HCEC 1CT (cell line): ENCODE results near the gene PIGL.

Source experiments
- DNase-seq: peaks from one replicate; pipeline ENCODE4 v3.0.0-alpha.2; 2017

The PIGL gene

GRCh38 chr17:16313139-16314090 lies 96.4 kb downstream of the PIGL start:
- no peak for DNase-seq

- no peak for DNase-seq
Measured at GRCh38 chr17:16314189-16314588, 97.2 kb downstream of the PIGL start.

GRCh38 chr17:16314859-16315258 lies 97.8 kb downstream of the PIGL start:
- no peak for DNase-seq

GRCh38 chr17:16319969-16320368 lies 103.0 kb downstream of the PIGL start:
- no peak for DNase-seq

GRCh38 chr17:16322636-16323035 lies 105.6 kb downstream of the PIGL start:
- peak; percentile 95 for DNase-seq

- no peak for DNase-seq
Measured at GRCh38 chr17:16325964-16326363, 109.0 kb downstream of the PIGL start.

GRCh38 chr17:16327018-16327417 lies 110.0 kb downstream of the PIGL start:
- no peak for DNase-seq

GRCh38 chr17:16328997-16329396 lies 112.0 kb downstream of the PIGL start:
- DNase-seq: no peak

- peak; percentile 9 for DNase-seq
Measured at GRCh38 chr17:16329519-16330271, 112.7 kb downstream of the PIGL start.

GRCh38 chr17:16338391-16338790 lies 121.4 kb downstream of the PIGL start:
- no peak for DNase-seq

GRCh38 chr17:16339402-16339801 lies 122.4 kb downstream of the PIGL start:
- no peak for DNase-seq

GRCh38 chr17:16339959-16340358 lies 122.9 kb downstream of the PIGL start:
- no peak for DNase-seq

- DNase-seq: peak; percentile 32
Measured at GRCh38 chr17:16342979-16343378, 126.0 kb downstream of the PIGL start.

GRCh38 chr17:16343569-16343968 lies 126.6 kb downstream of the PIGL start:
- DNase-seq: no peak

GRCh38 chr17:16345565-16345964 lies 128.6 kb downstream of the PIGL start:
- no peak for DNase-seq

- DNase-seq: no peak
Measured at GRCh38 chr17:16346721-16347271, 129.8 kb downstream of the PIGL start.

- no peak for DNase-seq
Measured at GRCh38 chr17:16348586-16348985, 131.6 kb downstream of the PIGL start.

- no peak for DNase-seq
Measured at GRCh38 chr17:16349431-16349830, 132.4 kb downstream of the PIGL start.

- DNase-seq: peak; percentile 64
Measured at GRCh38 chr17:16351831-16352230, 134.8 kb downstream of the PIGL start.

GRCh38 chr17:16352303-16352666 lies 135.3 kb downstream of the PIGL start:
- DNase-seq: peak; percentile 41

- DNase-seq: peak; percentile 36
Measured at GRCh38 chr17:16352667-16353316, 135.8 kb downstream of the PIGL start.

- peak; percentile 52 for DNase-seq
Measured at GRCh38 chr17:16353317-16354174, 136.5 kb downstream of the PIGL start, which contains the start of gene CENPV. TSS of gene CENPV (minus strand) at chr17:16353469. CDS start at chr17:16353436, 33 bp downstream.
